ENCODE measurements around the gene KRTAP19-2.
A peak's percentile ranks its signal among the peaks of the same experiment; 100 is the strongest.

KRTAP19-2 gene

GRCh38 chr21:30487336-30487735 is at the start of gene KRTAP19-2:
Gene KRTAP19-2, minus strand, starts transcription at chr21:30487436. Its CDS starts 88 bp downstream, at chr21:30487348.
- DNase-seq, result no peak

GRCh38 chr21:30518876-30519275 is 31.6 kb upstream of the KRTAP19-2 start:
- DNase-seq, result no peak

- DNase-seq, result no peak
Observed at GRCh38 chr21:30515681-30516080, 28.4 kb upstream of the KRTAP19-2 start.

GRCh38 chr21:30505621-30506205 is 18.5 kb upstream of the KRTAP19-2 start:
- DNase-seq, result peak; percentile 2

GRCh38 chr21:30502041-30502440 is 14.8 kb upstream of the KRTAP19-2 start, which contains the start of gene KRTAP19-5:
Gene KRTAP19-5, minus strand, starts transcription at chr21:30502141. Its CDS starts 51 bp downstream, at chr21:30502090.
- DNase-seq, result no peak

- no peak for DNase-seq
Observed at GRCh38 chr21:30497065-30497464, 9.8 kb upstream of the KRTAP19-2 start, which contains the start of gene KRTAP19-4. Gene KRTAP19-4, minus strand, starts transcription at chr21:30497165. Its CDS starts 55 bp downstream, at chr21:30497110.

- no peak for DNase-seq
Observed at GRCh38 chr21:30491963-30492428, 4.8 kb upstream of the KRTAP19-2 start, which contains the start of gene KRTAP19-3. Gene KRTAP19-3, minus strand, starts transcription at chr21:30492013. Its CDS starts 56 bp downstream, at chr21:30491957.

GRCh38 chr21:30486180-30486579 is 1.1 kb downstream of the KRTAP19-2 start:
- DNase-seq, result no peak

GRCh38 chr21:30482130-30482529 is 5.1 kb downstream of the KRTAP19-2 start:
- no peak for DNase-seq

GRCh38 chr21:30480145-30480544 is 7.1 kb downstream of the KRTAP19-2 start, which contains the start of gene KRTAP19-1:
Gene KRTAP19-1, minus strand, starts transcription at chr21:30480367. Its CDS starts 50 bp downstream, at chr21:30480317.
- DNase-seq, result peak; percentile 5

GRCh38 chr21:30479259-30479658 is 8.0 kb downstream of the KRTAP19-2 start:
- DNase-seq, result no peak

GRCh38 chr21:30478004-30478403 is 9.2 kb downstream of the KRTAP19-2 start:
- DNase-seq, result peak; percentile 16

- no peak for DNase-seq
Observed at GRCh38 chr21:30468900-30469714, 18.1 kb downstream of the KRTAP19-2 start.

- DNase-seq, result no peak
Observed at GRCh38 chr21:30463713-30464112, 23.5 kb downstream of the KRTAP19-2 start.

GRCh38 chr21:30448514-30448913 is 38.7 kb downstream of the KRTAP19-2 start:
- no peak for DNase-seq

- no peak for DNase-seq
Observed at GRCh38 chr21:30447056-30447455, 40.2 kb downstream of the KRTAP19-2 start.

- peak; percentile 39 for DNase-seq
Observed at GRCh38 chr21:30444204-30444603, 43.0 kb downstream of the KRTAP19-2 start.

GRCh38 chr21:30443226-30443625 is 44.0 kb downstream of the KRTAP19-2 start:
- peak; percentile 25 for DNase-seq

GRCh38 chr21:30439975-30440374 is 47.3 kb downstream of the KRTAP19-2 start, which contains the start of gene KRTAP15-1:
Gene KRTAP15-1, plus strand, starts transcription at chr21:30440275. Its CDS starts 53 bp downstream, at chr21:30440328.
- no peak for DNase-seq

Data from NCI-H146 (cell line).